SU-DHL-6 (cell line): ENCODE results near the gene CNDP1.

Source experiments
- H2AFZ ChIP-seq: fragments of 200-600 bp; sonication (generic); 2 replicates; pipeline ENCODE4 v1.6.1; 2014; ENCODE audit warnings: low read depth, mild to moderate bottlenecking, moderate library complexity, mixed read lengths, antibody characterized with exemption, low read length; ENCODE audit not compliant: severe bottlenecking
- H3F3A ChIP-seq: fragments of 200-600 bp; shearing (Covaris generic); 2 replicates; pipeline ENCODE4 v1.6.0; 2016; ENCODE audit warnings: antibody characterized with exemption, mild to moderate bottlenecking; ENCODE audit not compliant: insufficient read depth
- H3K27ac ChIP-seq: fragments of 200-600 bp; sonication (generic); 2 replicates; pipeline ENCODE4 v1.5.1; 2016; ENCODE audit warnings: low read depth, mild to moderate bottlenecking, low read length, moderate library complexity, mixed read lengths
- H3K27me3 ChIP-seq: fragments of 200-600 bp; sonication (generic), shearing (Covaris generic); 2 replicates; pipeline ENCODE4 v1.6.0; 2014; ENCODE audit warnings: mild to moderate bottlenecking, low read length
- H3K36me3 ChIP-seq: fragments of 200-600 bp; sonication (generic); 2 replicates; pipeline ENCODE4 v1.6.1; 2014; ENCODE audit warnings: mild to moderate bottlenecking, low read length, mixed read lengths
- H3K4me2 ChIP-seq: fragments of 300-600, 200-600 bp; shearing (Covaris generic), sonication (generic); 2 replicates; pipeline ENCODE4 v1.6.0; 2014; ENCODE audit warnings: low read length, low read depth, mild to moderate bottlenecking; ENCODE audit not compliant: poor library complexity, severe bottlenecking
- H3K4me3 ChIP-seq: fragments of 200-600 bp; sonication (generic); 2 replicates; pipeline ENCODE4 v1.5.1; 2014; ENCODE audit warnings: antibody characterized with exemption, low read length, mild to moderate bottlenecking, mixed read lengths; ENCODE audit not compliant: insufficient read depth, poor library complexity, severe bottlenecking
- H3K79me2 ChIP-seq: fragments of 200-600 bp; sonication (generic); 2 replicates; pipeline ENCODE4 v1.6.1; 2014; ENCODE audit warnings: mild to moderate bottlenecking, low read length, moderate library complexity; ENCODE audit not compliant: insufficient read depth
- H3K9ac ChIP-seq: fragments of 200-600 bp; sonication (generic); 2 replicates; pipeline ENCODE4 v1.7.0; 2014; ENCODE audit warnings: mild to moderate bottlenecking, low read length
- H3K9me2 ChIP-seq: fragments of 200-600 bp; sonication (generic); replicated peaks from 2 replicates; pipeline ENCODE4 v1.6.1; 2014; ENCODE audit warnings: low read length; ENCODE audit not compliant: insufficient read depth
- H3K9me3 ChIP-seq: fragments of 200-600 bp; sonication (generic); 2 replicates; pipeline ENCODE4 v1.6.1; 2014; ENCODE audit warnings: low read length, mixed read lengths; ENCODE audit not compliant: insufficient read depth
- H4K20me1 ChIP-seq: fragments of 200-600 bp; sonication (generic); 2 replicates; pipeline ENCODE4 v1.6.1; 2014; ENCODE audit warnings: low read depth, mild to moderate bottlenecking, antibody characterized with exemption, low read length, moderate library complexity, mixed read lengths
- CTCF ChIP-seq: fragments of 200-600 bp; sonication (generic); IDR thresholded peaks from one replicate; pipeline ENCODE4 v1.5.1; 2017; ENCODE audit warnings: antibody characterized with exemption, mild to moderate bottlenecking, low read length, moderate library complexity; ENCODE audit not compliant: insufficient read depth, poor library complexity, severe bottlenecking
- EZH2phosphoT487 ChIP-seq: fragments of 200-600 bp; sonication (generic), shearing (Covaris generic); conservative IDR thresholded peaks from 2 replicates; pipeline ENCODE4 v1.6.1; 2018; ENCODE audit warnings: mild to moderate bottlenecking, antibody characterized with exemption, low read length, moderate library complexity, mixed read lengths

The CNDP1 gene

GRCh38 chr18:74571895-74572680, 37.8 kb downstream of the CNDP1 start:
- Histone ChIP-seq H2AFZ (no peak overlapping the region), H4K20me1 (no peaks in the 10 kb centered on the region), H3K4me2 (no peak overlapping the region), H3K9me2 (no peaks in the 10 kb centered on the region), H3K79me2 (no peaks in the 10 kb centered on the region), H3K9me3 (no peaks in the 10 kb centered on the region), H3K27me3 (no peaks in the 10 kb centered on the region), H3K27ac (no peak overlapping the region), H3K36me3 (no peaks in the 10 kb centered on the region), H3F3A (no peaks in the 10 kb centered on the region), H3K9ac (no peak overlapping the region), H3K4me3 (no peak overlapping the region)
- TF ChIP-seq EZH2phosphoT487 (no peak), CTCF (no peak)

- no peak overlapping the region for H3K9ac ChIP-seq
- no peaks in the 10 kb centered on the region for H3K9me3 ChIP-seq
- H3K4me2 ChIP-seq, result no peak overlapping the region
- H3F3A ChIP-seq, result no peaks in the 10 kb centered on the region
- TF ChIP-seq EZH2phosphoT487, result no peak
- no peaks in the 10 kb centered on the region for H3K79me2 ChIP-seq
- no peaks in the 10 kb centered on the region for H3K36me3 ChIP-seq
- no peak overlapping the region for H2AFZ ChIP-seq
- no peaks in the 10 kb centered on the region for H3K9me2 ChIP-seq
- no peak overlapping the region for H3K27ac ChIP-seq
- no peaks in the 10 kb centered on the region for H3K27me3 ChIP-seq
- H4K20me1 ChIP-seq, result no peaks in the 10 kb centered on the region
- H3K4me3 ChIP-seq, result no peak overlapping the region
Observed at GRCh38 chr18:74573053-74573452, 38.8 kb downstream of the CNDP1 start.

- no peak overlapping the region for H3K9ac ChIP-seq
- no peak overlapping the region for H2AFZ ChIP-seq
- H3K4me2 ChIP-seq, result no peak overlapping the region
- H3K36me3 ChIP-seq, result no peaks in the 10 kb centered on the region
- H3K27me3 ChIP-seq, result no peaks in the 10 kb centered on the region
- TF ChIP-seq CTCF, result no peak
- no peak for TF ChIP-seq EZH2phosphoT487
- no peaks in the 10 kb centered on the region for H3K9me2 ChIP-seq
- no peak overlapping the region for H3K4me3 ChIP-seq
- H3F3A ChIP-seq, result no peaks in the 10 kb centered on the region
- H4K20me1 ChIP-seq, result no peaks in the 10 kb centered on the region
- H3K9me3 ChIP-seq, result no peaks in the 10 kb centered on the region
- no peak overlapping the region for H3K27ac ChIP-seq
- H3K79me2 ChIP-seq, result no peaks in the 10 kb centered on the region
Observed at GRCh38 chr18:74574916-74575315, 40.6 kb downstream of the CNDP1 start.

- no peak overlapping the region for H3K27ac ChIP-seq
Observed at GRCh38 chr18:74577019-74577418, 42.7 kb downstream of the CNDP1 start.

More at GRCh38 chr18:74577019-74577418, 42.7 kb downstream of the CNDP1 start:
- no peaks in the 10 kb centered on the region for H4K20me1 ChIP-seq
- no peaks in the 10 kb centered on the region for H3K9me2 ChIP-seq
- no peaks in the 10 kb centered on the region for H3K36me3 ChIP-seq
- no peaks in the 10 kb centered on the region for H3K27me3 ChIP-seq
- TF ChIP-seq EZH2phosphoT487 (no peak), CTCF (no peak)
- H3K79me2 ChIP-seq, result no peaks in the 10 kb centered on the region
- no peaks in the 10 kb centered on the region for H3K9me3 ChIP-seq
- no peaks in the 10 kb centered on the region for H3F3A ChIP-seq
- H3K4me3 ChIP-seq, result no peak overlapping the region
- no peak overlapping the region for H2AFZ ChIP-seq
- no peak overlapping the region for H3K9ac ChIP-seq
- H3K4me2 ChIP-seq, result no peak overlapping the region
